ENCODE data around the gene SLC25A40. TPM values are rescaled to one million over a fixed set of nuclear protein-coding genes. Genes with fewer than 3 reads are reported as not detected.

The SLC25A40 gene, protein sequence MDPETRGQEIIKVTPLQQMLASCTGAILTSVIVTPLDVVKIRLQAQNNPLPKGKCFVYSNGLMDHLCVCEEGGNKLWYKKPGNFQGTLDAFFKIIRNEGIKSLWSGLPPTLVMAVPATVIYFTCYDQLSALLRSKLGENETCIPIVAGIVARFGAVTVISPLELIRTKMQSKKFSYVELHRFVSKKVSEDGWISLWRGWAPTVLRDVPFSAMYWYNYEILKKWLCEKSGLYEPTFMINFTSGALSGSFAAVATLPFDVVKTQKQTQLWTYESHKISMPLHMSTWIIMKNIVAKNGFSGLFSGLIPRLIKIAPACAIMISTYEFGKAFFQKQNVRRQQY
- 4.5 and 9.7 TPM in 2 replicates for total RNA-seq

DNA sequence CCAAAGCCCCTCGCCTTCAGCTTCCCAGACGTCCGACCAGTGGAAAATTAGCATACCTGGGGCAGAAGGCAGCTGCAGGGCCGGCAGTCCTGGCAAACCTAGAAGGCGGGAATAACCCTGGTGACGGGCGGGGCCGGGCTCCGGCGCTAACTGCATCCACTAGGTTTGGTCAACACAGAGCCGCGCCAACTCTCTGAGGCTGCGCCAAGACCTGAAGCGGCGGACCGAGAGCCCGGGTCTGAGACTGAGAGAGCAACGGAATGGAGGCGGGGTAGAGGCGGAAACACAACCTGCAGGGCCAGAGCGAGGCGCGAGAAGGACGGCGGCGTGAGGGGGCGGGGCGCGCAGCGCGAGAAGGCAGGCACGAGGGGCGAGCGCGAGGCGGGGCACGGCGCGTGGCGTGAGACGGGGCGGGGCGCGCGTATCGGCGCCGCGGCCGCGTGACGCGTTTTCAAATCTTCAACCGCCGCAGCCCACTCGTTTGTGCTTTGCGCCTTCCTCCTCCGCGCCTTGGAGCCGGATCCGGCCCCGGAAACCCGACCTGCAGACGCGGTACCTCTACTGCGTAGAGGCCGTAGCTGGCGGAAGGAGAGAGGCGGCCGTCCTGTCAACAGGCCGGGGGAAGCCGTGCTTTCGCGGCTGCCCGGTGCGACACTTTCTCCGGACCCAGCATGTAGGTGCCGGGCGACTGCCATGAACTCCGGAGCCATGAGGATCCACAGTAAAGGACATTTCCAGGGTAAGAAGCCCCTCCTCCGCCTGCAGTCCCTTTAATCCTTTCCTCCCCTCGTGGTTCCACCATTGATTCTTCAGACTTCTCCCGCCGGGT is at the start of gene SLC25A40, which contains the start of gene DBF4:
SLC25A40 (minus strand) TSS at position 321 of the 829 bp plus-strand sequence. CDS start 17,633 bp downstream, outside the sequence.
DBF4 (plus strand) TSS at position 454 of the 829 bp plus-strand sequence; CDS start at position 694, 240 bp downstream.

Other genes with a start within 250 kb of the SLC25A40 start
- 1.3 and 4.0 TPM in 2 replicates for gene RUNDC3B, start 248.0 kb downstream of the SLC25A40 start, total RNA-seq
- 12.3 and 16.5 TPM in 2 replicates for gene DBF4, start 133 bp upstream of the SLC25A40 start, total RNA-seq
- 0.16 and 0.57 TPM in 2 replicates for gene ADAM22, start 57.9 kb upstream of the SLC25A40 start, total RNA-seq